Eye (tissue), 1 donor: ENCODE results near the gene IL1RAPL2.
"Not testable (repeated sequence)": the region's sequence is repeated elsewhere in the genome, so short reads cannot be mapped to it uniquely, and the experiment has no call there.

Experiments used
- DNase-seq: peaks from one replicate; pipeline ENCODE4 v3.0.0-alpha.2; 2015

IL1RAPL2 gene

DNA sequence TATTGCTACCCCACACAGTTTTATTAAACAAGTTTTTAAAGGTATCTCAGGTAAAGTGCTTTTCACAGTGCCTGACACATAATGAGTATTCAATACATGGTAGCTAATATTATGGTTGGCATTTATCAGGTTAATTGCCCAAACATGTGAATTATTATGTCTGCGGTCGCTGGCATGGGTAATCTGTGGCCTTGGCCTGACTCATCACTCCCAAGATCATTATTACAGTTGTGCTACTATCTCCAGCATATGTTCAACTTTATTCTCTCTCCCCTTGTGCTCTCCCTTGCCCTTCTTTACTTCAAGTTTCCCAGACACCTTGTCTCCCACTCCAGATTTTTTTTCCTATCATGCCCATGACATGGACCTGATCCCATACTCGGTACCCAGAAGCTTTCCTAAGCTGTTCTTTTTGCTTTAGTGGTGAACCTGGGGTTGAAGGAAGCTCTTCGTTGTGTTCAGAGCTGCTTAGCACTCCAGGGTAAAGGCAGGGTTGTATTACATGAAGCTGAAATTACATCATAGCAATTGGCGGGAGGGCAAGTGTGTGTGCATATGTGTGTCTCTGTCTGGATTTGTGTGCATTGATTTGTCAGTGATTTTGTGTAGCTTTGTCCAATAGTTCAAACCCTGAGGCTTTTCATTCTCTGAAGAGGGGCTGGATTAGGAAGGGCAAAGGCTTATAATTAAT, 1079.8 kb downstream of the IL1RAPL2 start:
- no peak for DNase-seq

DNA sequence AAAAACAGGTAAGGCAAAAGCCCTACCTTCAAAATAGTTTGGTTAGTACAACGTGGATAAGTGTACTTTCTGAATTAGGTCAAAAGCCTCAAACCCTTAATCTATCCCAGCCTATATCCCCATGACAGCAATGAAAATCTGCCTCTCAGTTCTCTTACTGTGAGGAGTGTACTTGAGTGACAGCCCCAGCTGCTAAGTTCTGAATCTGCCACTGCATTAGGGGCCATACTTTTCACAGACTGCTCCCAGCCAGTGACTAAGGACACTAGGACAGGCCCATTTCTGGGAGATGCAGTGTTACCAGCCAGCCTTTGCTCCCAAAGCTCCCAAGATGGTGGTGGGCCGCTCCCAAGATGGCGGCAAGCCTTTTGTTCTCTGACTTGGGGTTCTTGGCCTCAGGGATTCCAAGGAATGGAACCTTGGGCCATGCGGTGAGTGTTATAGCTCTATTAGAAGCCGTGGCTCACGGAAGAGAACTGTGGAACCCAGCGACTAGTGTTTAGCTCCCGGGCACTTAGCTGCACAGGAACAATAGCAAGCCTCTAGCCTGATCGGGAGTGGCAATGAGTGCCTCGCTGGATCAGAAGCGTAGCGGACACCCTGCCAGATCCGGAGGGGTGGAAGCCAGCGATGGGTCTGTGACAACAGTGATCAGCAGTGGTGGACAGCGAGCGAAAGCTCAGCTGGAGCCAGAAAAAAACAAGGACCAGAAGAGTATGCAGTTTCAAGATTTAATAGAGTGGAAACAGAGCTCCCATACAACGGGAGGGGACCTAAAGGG, 1080.8 kb downstream of the IL1RAPL2 start:
- no peak for DNase-seq

- DNase-seq: no peak
Observed at GRCh38 chrX:105647749-105648148, 1081.8 kb downstream of the IL1RAPL2 start.

GRCh38 chrX:105648732-105649131, 1082.7 kb downstream of the IL1RAPL2 start:
- DNase-seq: no peak

GRCh38 chrX:105650577-105650976, 1084.6 kb downstream of the IL1RAPL2 start:
- DNase-seq: no peak

GRCh38 chrX:105650986-105651385, 1085.0 kb downstream of the IL1RAPL2 start:
- DNase-seq: peak; percentile 1

- no peak for DNase-seq
Observed at GRCh38 chrX:105653891-105654290, 1087.9 kb downstream of the IL1RAPL2 start.

DNA sequence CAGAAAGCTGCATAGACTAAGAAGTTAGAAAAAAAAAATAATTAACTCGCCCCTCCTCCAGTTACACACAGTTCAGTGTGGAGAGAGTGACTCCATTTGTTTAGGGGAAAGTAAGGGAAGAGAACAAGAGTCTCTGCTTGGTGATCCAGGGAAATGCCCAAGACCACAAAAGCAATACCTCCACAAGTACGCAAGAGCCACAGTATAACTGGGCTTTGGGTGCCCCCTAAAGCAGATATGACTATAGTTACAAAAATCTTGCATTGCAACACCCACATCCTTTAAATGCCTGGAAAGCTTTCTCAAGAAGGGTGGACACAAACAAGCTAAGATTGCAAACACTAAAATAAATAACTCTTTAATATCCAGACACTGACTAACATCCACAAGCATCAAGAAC, 1092.1 kb downstream of the IL1RAPL2 start:
- no peak for DNase-seq

- no peak for DNase-seq
Observed at GRCh38 chrX:105662248-105662647, 1096.2 kb downstream of the IL1RAPL2 start.

- DNase-seq: no peak
Observed at GRCh38 chrX:105664243-105664642, 1098.2 kb downstream of the IL1RAPL2 start.

DNA sequence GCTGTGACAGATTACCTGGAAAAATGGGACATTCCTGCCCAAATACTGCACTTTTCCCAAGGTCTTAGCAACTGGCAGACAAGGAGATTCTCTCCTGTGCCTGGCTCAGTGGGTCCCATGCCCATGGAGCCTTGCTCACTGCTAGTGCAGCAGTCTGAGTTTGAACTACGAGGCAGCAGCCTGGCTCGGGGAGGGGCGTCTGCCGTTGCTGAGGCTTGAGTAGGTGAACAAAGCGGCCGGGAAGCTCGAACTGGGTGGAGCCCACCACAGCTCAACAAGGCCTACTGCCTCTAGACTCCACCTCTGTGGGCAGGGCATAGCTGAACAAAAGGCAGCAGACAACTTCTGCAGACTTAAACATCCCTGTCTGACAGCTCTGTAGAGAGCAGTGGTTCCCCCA, 1118.3 kb downstream of the IL1RAPL2 start:
- not testable (repeated sequence) for DNase-seq

GRCh38 chrX:105694839-105695238, 1128.8 kb downstream of the IL1RAPL2 start:
- DNase-seq: no peak

GRCh38 chrX:105695451-105695850, 1129.5 kb downstream of the IL1RAPL2 start:
- no peak for DNase-seq

GRCh38 chrX:105696870-105697269, 1130.9 kb downstream of the IL1RAPL2 start:
- DNase-seq: no peak

- DNase-seq: no peak
Observed at GRCh38 chrX:105697984-105698781, 1132.2 kb downstream of the IL1RAPL2 start.

DNA sequence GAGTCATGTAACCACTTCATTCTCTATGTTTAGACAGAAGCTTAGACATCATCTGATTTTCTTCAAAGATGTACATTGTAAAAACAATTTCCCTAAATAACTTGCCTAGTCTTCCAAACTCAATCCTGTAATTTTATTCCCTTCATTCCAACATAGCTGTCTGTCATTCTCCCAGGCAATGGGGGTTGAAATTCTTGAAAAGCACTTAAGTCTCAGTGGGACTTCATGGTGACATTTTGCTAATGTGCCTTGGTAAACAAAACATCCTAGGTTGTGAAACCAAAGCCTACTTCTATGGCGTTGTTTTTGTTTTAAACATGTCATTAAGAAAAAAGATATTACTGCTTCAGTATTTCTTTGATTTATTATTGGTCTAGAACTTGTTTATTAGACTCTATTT, 1134.3 kb downstream of the IL1RAPL2 start:
- no peak for DNase-seq

DNA sequence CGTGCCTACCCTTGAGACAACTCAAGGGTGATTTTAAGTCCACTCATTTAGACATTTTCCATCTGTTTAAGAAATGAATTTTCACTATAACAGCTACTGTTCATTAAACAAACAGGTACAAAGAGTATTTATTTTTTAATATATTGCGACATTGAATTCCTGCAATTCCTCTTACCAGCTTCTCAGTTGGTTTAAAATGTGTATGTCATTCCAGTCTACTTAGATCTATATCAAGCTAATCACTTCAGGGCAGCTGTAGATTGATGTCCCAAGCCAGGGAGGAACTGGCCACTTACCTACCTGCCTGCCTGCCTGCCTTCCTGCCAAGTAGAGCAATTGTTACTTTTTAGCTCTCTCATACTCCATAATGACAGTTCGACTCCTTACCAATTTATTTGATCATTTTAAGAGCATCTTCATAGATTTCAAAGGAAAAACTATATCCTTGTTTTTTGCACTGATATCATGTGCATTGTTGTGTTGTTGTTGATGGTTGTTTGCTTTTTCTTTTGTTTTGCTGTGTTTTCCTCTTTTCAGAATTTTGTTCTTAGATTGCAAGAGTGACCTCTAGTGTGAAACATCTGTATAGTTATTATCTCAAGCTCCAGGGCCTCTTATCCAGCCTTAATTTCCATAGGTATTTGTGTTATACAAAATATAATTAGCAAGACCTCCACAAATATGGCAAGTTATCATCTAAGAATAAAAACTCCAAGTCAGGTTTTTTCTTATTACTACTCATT, 1135.5 kb downstream of the IL1RAPL2 start:
- DNase-seq: peak; percentile 7

DNA sequence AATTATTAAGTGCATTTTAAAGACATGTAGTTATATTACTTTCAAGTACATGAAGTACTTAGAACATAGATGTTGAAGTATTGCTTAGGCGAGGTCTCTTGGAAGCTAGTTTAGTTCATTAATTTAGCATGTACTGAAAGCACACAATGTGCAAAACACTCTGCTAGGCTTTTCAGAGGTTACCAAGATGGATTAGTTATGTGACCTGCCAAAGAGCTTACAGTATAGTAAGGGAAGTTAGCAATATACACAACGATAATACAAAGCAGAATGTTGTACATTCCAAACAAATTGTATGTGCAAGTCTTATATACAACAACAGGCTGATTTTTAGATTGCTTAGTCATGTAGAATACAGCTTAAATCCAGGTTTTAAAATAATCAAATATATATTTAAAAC, 1137.9 kb downstream of the IL1RAPL2 start:
- DNase-seq: no peak

DNA sequence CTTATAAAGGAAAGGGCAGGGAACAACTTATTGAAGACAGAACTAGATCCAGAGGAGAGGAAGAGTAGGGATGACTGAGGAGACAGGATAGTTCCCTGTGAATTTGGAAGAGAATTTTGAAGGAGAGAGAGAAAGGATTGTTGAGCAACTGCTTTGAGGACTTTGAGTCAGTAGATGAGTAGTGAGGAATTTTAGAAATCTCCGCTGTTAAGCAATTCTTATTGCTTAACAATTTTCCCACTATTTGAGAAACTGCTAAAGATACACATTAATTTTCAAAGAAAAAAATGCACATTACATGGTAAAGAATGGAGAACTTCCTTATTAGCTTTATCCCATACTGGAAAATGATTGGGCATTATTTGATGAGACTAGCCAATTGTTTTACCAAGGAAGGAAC, 1140.0 kb downstream of the IL1RAPL2 start:
- no peak for DNase-seq

DNA sequence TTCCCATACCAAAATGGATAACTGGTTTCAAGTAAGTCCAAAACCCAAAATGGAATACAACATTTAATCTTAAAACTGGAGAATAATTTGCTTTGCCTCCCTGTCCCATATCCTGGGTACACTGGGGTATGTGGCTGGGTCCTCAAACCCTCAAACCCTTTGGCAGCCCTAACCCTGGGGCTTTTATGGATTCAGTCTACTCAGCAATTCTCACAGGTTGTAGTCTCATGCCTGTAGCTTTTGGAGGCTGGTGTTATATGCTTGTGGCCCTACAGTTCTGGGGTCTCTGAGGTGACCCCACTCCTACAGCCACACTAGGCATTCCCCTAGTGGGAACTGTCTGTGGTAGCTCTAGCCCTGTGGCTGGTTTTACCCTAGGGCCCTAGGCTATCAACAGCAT, 1145.8 kb downstream of the IL1RAPL2 start:
- DNase-seq: no peak

DNA sequence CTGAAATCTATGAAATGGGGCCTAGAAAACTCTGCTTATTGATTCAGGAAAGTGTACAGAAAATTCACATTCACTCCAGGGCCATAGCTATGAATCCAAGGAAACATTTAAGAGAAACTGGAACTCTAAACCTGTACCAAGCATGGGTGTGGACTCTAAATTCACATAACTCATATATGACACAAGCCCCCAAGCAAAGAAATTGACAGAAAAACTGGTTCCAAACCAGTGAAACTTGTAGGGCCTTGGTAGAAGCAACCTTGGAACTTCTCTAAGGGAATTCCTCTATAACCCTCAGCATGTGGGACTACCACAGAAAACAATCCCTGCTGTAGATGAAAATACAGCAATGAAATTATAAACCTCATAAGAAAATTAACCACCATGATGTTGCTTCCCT, 1149.7 kb downstream of the IL1RAPL2 start:
- DNase-seq: no peak

GRCh38 chrX:105723966-105724735, 1158.2 kb downstream of the IL1RAPL2 start:
- DNase-seq: peak; percentile 4
